ENCODE measurements around the gene IREB2.
A peak's percentile ranks its signal among the peaks of the same experiment; 100 is the strongest.
"Not testable (repeated sequence)": the region's sequence is repeated elsewhere in the genome, so short reads cannot be mapped to it uniquely, and the experiment has no call there.

Gene IREB2

GRCh38 chr15:78437762-78438618, at the start of gene IREB2:
TSS of gene IREB2 (plus strand) at chr15:78438216. CDS start at chr15:78438338, 122 bp downstream.
- peak; percentile 73 for DNase-seq

GRCh38 chr15:78388865-78389264, 49.2 kb upstream of the IREB2 start:
- DNase-seq, result no peak

GRCh38 chr15:78389322-78389721, 48.7 kb upstream of the IREB2 start:
- no peak for DNase-seq

GRCh38 chr15:78389738-78390137, 48.3 kb upstream of the IREB2 start:
- no peak for DNase-seq

GRCh38 chr15:78390242-78390641, 47.8 kb upstream of the IREB2 start:
- DNase-seq, result no peak

GRCh38 chr15:78390826-78391225, 47.2 kb upstream of the IREB2 start:
- no peak for DNase-seq

GRCh38 chr15:78391781-78392180, 46.2 kb upstream of the IREB2 start:
- DNase-seq, result no peak

GRCh38 chr15:78392430-78392829, 45.6 kb upstream of the IREB2 start:
- no peak for DNase-seq

- DNase-seq, result no peak
These were observed 44.9 kb upstream of the IREB2 start for GRCh38 chr15:78393137-78393536.

- DNase-seq, result no peak
These were observed 44.0 kb upstream of the IREB2 start for GRCh38 chr15:78394026-78394425.

- DNase-seq, result no peak
These were observed 42.9 kb upstream of the IREB2 start for GRCh38 chr15:78394981-78395616.

GRCh38 chr15:78396186-78396814, 41.7 kb upstream of the IREB2 start:
- DNase-seq, result no peak

GRCh38 chr15:78396976-78397375, 41.0 kb upstream of the IREB2 start:
- DNase-seq, result no peak

- no peak for DNase-seq
These were observed 40.6 kb upstream of the IREB2 start for GRCh38 chr15:78397382-78397781.

GRCh38 chr15:78398076-78398825, 39.8 kb upstream of the IREB2 start:
- DNase-seq, result no peak

GRCh38 chr15:78399091-78399490, 38.9 kb upstream of the IREB2 start:
- peak; percentile 57 for DNase-seq

GRCh38 chr15:78402061-78402610, 35.9 kb upstream of the IREB2 start:
- no peak for DNase-seq

- DNase-seq, result no peak
These were observed 33.9 kb upstream of the IREB2 start for GRCh38 chr15:78404125-78404524.

GRCh38 chr15:78404796-78405195, 33.2 kb upstream of the IREB2 start:
- not testable (repeated sequence) for DNase-seq

- no peak for DNase-seq
These were observed 32.6 kb upstream of the IREB2 start for GRCh38 chr15:78405336-78405924.

GRCh38 chr15:78406016-78406585, 31.9 kb upstream of the IREB2 start:
- no peak for DNase-seq
